IMR-90 (cell line): Measurements from ENCODE around the gene ANKRD11. TPM values are rescaled to one million over a fixed set of nuclear protein-coding genes. Genes with fewer than 3 reads are reported as not detected.

Experiments
- ATAC-seq: fragments of 200-7000 bp; cut with Tn5 transposase; 2 replicates; pipeline ENCODE4 v1.9.1; 2020; ENCODE audit warnings: low read depth, mild to moderate bottlenecking, moderate library complexity
- BruUV-seq: library from RNA; stranded (reverse); fragments of 400-500 nt; replicated peaks from 2 replicates; lab custom pipeline; 2021; lab: Mats Ljungman, UMichigan
- CTCF ChIA-PET: fragments of 300-600 bp; formaldehyde crosslinking; extraction: SDS; loops from one replicate; lab custom pipeline; 2021; ENCODE audit warnings: antibody characterized with exemption; lab: Yijun Ruan, JAX
- POLR2A ChIA-PET: fragments of 300-600 bp; sonication (Branson Sonifier 250); formaldehyde crosslinking; loops from one replicate; lab custom pipeline; 2022; ENCODE audit warnings: antibody characterized with exemption; ENCODE audit not compliant: unreplicated experiment; lab: Charles Lee
- DNase-seq: peaks from one replicate; pipeline ENCODE4 v3.0.0; 2013
- H2AFZ ChIP-seq: replicated peaks from 2 replicates; pipeline ENCODE3; 2013; ENCODE audit warnings: low read length, mild to moderate bottlenecking; ENCODE audit not compliant: poor library complexity
- H2AK5ac ChIP-seq: 2 replicates; pipeline ENCODE4 v1.6.1; 2013; ENCODE audit warnings: low read depth, low read length, inconsistent platforms
- H2AK9ac ChIP-seq: replicated peaks from 2 replicates; pipeline ENCODE3; 2013; ENCODE audit warnings: mild to moderate bottlenecking, low read depth, low read length, moderate library complexity; ENCODE audit not compliant: poor library complexity
- H2BK120ac ChIP-seq: 2 replicates; pipeline ENCODE4 v1.6.1; 2013; ENCODE audit warnings: low read depth, low read length, inconsistent platforms
- H2BK15ac ChIP-seq: 3 replicates; pipeline ENCODE4 v1.6.1; 2013; ENCODE audit warnings: low read depth, low read length, inconsistent platforms
- H2BK20ac ChIP-seq: 2 replicates; pipeline ENCODE4 v1.6.1; 2013; ENCODE audit warnings: low read depth, mild to moderate bottlenecking, inconsistent platforms, low read length, moderate library complexity
- H2BK5ac ChIP-seq: 2 replicates; pipeline ENCODE4 v1.6.1; 2013; ENCODE audit warnings: mild to moderate bottlenecking, low read depth, low read length, inconsistent platforms; ENCODE audit not compliant: poor library complexity, severe bottlenecking
- H3K14ac ChIP-seq: replicated peaks from 2 replicates; pipeline ENCODE4 v1.6.1; 2013; ENCODE audit warnings: low read depth, low read length, inconsistent platforms
- H3K18ac ChIP-seq: 2 replicates; pipeline ENCODE4 v1.6.1; 2013; ENCODE audit warnings: low read depth, low read length, control low read depth
- H3K23ac ChIP-seq: 2 replicates; pipeline ENCODE4 v1.6.1; 2013; ENCODE audit warnings: low read depth, low read length, inconsistent platforms
- H3K27ac ChIP-seq: 2 replicates; pipeline ENCODE4 v1.5.1; 2013; ENCODE audit warnings: mild to moderate bottlenecking, control low read depth, low read length; ENCODE audit not compliant: insufficient read depth
- H3K27me3 ChIP-seq: 2 replicates; pipeline ENCODE4 v1.6.1; 2013; ENCODE audit warnings: low read length; ENCODE audit not compliant: control insufficient read depth, insufficient read depth
- H3K36me3 ChIP-seq: 2 replicates; pipeline ENCODE4 v1.6.1; 2013; ENCODE audit warnings: low read length, mixed read lengths; ENCODE audit not compliant: control insufficient read depth, insufficient read depth
- H3K4ac ChIP-seq: 2 replicates; pipeline ENCODE4 v1.6.1; 2013; ENCODE audit warnings: low read depth, low read length, inconsistent platforms
- H3K4me1 ChIP-seq: 2 replicates; pipeline ENCODE4 v1.6.1; 2013; ENCODE audit warnings: low read length, mixed read lengths; ENCODE audit not compliant: control insufficient read depth, insufficient read depth
- H3K4me2 ChIP-seq: 2 replicates; pipeline ENCODE4 v1.6.1; 2013; ENCODE audit warnings: low read depth, mild to moderate bottlenecking, control low read depth, low read length, moderate library complexity
- H3K4me3 ChIP-seq: 2 replicates; pipeline ENCODE4 v1.5.1; 2013; ENCODE audit warnings: low read depth, mild to moderate bottlenecking, control low read depth, low read length, moderate library complexity; ENCODE audit not compliant: insufficient read depth
- H3K56ac ChIP-seq: 2 replicates; pipeline ENCODE4 v1.6.1; 2013; ENCODE audit warnings: low read length, inconsistent platforms; ENCODE audit not compliant: insufficient read depth; ENCODE audit errors: extremely low read depth
- H3K79me1 ChIP-seq, 2 experiments: 2 replicates each; pipeline ENCODE4 v1.6.1; 2013; ENCODE audit warnings: low read length in 2 of 2, inconsistent platforms in 1 of 2, low read depth in 1 of 2
- H3K9ac ChIP-seq: 2 replicates; pipeline ENCODE4 v1.6.1; 2013; ENCODE audit warnings: low read depth, low read length, control low read depth
- H3K9me1 ChIP-seq: 2 replicates; pipeline ENCODE4 v1.6.1; 2013; ENCODE audit warnings: low read length, inconsistent platforms; ENCODE audit not compliant: insufficient read depth
- H3K9me3 ChIP-seq: 2 replicates; pipeline ENCODE4 v1.6.1; 2013; ENCODE audit warnings: low read length; ENCODE audit not compliant: control insufficient read depth, insufficient read depth
- H4K20me1 ChIP-seq: 2 replicates; pipeline ENCODE4 v1.6.1; 2013; ENCODE audit warnings: low read length, inconsistent platforms; ENCODE audit not compliant: insufficient read depth
- H4K5ac ChIP-seq: 2 replicates; pipeline ENCODE4 v1.6.1; 2013; ENCODE audit warnings: mild to moderate bottlenecking, low read depth, low read length, control low read depth
- H4K8ac ChIP-seq, 2 experiments: 2 replicates each; pipeline ENCODE4 v1.6.1; 2013; ENCODE audit warnings: low read depth in 2 of 2, low read length in 2 of 2, control low read depth in 1 of 2, inconsistent platforms in 1 of 2
- H4K91ac ChIP-seq: 2 replicates; pipeline ENCODE4 v1.6.1; 2013; ENCODE audit warnings: low read depth, low read length, inconsistent platforms; ENCODE audit not compliant: insufficient read depth
- BHLHE40 ChIP-seq: fragments of 150-350 bp; IDR thresholded peaks from 2 replicates; pipeline ENCODE4 v1.6.1; 2016; ENCODE audit warnings: mild to moderate bottlenecking, low read depth, low read length
- CEBPB ChIP-seq: IDR thresholded peaks from 2 replicates; pipeline ENCODE4 v1.6.1; 2012; ENCODE audit warnings: low read depth, low read length, improper control_type of control experiment
- CHD1 ChIP-seq: IDR thresholded peaks from 2 replicates; pipeline ENCODE4 v1.6.1; 2012; ENCODE audit warnings: low read depth, low read length, improper control_type of control experiment
- CTCF ChIP-seq: conservative IDR thresholded peaks from 2 replicates; pipeline ENCODE4 v1.5.1; 2012; ENCODE audit warnings: mild to moderate bottlenecking, low read depth, low read length, improper control_type of control experiment
- MAFK ChIP-seq: IDR thresholded peaks from 2 replicates; pipeline ENCODE4 v1.6.1; 2012; ENCODE audit warnings: low read depth, low read length, improper control_type of control experiment
- MAZ ChIP-seq: IDR thresholded peaks from 2 replicates; pipeline ENCODE4 v1.6.1; 2012; ENCODE audit warnings: low read depth, mild to moderate bottlenecking, low read length, improper control_type of control experiment, moderate library complexity, borderline replicate concordance
- MXI1 ChIP-seq: IDR thresholded peaks from 2 replicates; pipeline ENCODE4 v1.6.1; 2012; ENCODE audit warnings: low read depth, mild to moderate bottlenecking, low read length, moderate library complexity, borderline replicate concordance
- NFE2L2 ChIP-seq: fragments of 150-350 bp; IDR thresholded peaks from 2 replicates; pipeline ENCODE4 v1.6.1; 2016; ENCODE audit warnings: low read depth, mild to moderate bottlenecking, low read length
- POLR2A ChIP-seq: IDR thresholded peaks from 2 replicates; pipeline ENCODE4 v1.6.1; 2012; ENCODE audit warnings: mild to moderate bottlenecking, low read depth, low read length
- RAD21 ChIP-seq: IDR thresholded peaks from 2 replicates; pipeline ENCODE4 v1.6.1; 2012; ENCODE audit warnings: low read length, improper control_type of control experiment
- RCOR1 ChIP-seq: IDR thresholded peaks from 2 replicates; pipeline ENCODE4 v1.6.1; 2012; ENCODE audit warnings: mild to moderate bottlenecking, low read length, improper control_type of control experiment; ENCODE audit not compliant: insufficient replicate concordance
- RFX5 ChIP-seq: IDR thresholded peaks from 2 replicates; pipeline ENCODE4 v1.8.0; 2012; ENCODE audit warnings: low read depth, mild to moderate bottlenecking, low read length, moderate library complexity
- SMC3 ChIP-seq: fragments of 150-350 bp; IDR thresholded peaks from 2 replicates; pipeline ENCODE4 v1.6.1; 2016; ENCODE audit warnings: low read depth, mild to moderate bottlenecking, antibody characterized with exemption, low read length, moderate library complexity
- WGBS, 2 experiments: methylation state at CpG; one replicate each; pipeline versions ENCODE4 v1.1.5 to v1.1.7; 2013; ENCODE audit warnings: missing lambda C conversion rate in 2 of 2; ENCODE audit not compliant: insufficient read length in 1 of 2; ENCODE audit errors: extremely low coverage in 2 of 2; 5-methylcytosine and 5-hydroxymethylcytosine counted together
- dilution Hi-C: fragments of 300-500 bp; cut with HindIII; formaldehyde crosslinking; loops from one replicate; pipeline ENCODE4 v1.14.3; 2018; ENCODE audit warnings: low sequenced_read_pairs; ENCODE audit not compliant: unreplicated experiment
- in situ Hi-C: fragments of 300-500 bp; cut with MboI; formaldehyde crosslinking; loops from 3 replicates; pipeline ENCODE4 v1.14.3; 2019; ENCODE audit warnings: low sequenced_read_pairs, inconsistent platforms, mixed read lengths
- intact Hi-C: fragments of 100-400 bp; cut with micrococcal nuclease; formaldehyde crosslinking; loops from 2 replicates; pipeline ENCODE4 v1.10.0; 2022
- polyA plus RNA-seq, 3 experiments: library from polyadenylated mRNA; depleted of rRNA; stranded (reverse); fragments of >200 nt; gene quantifications; 2 replicates each; pipeline ENCODE4 v1.2.3, GENCODE V29; 2012; ENCODE audit warnings: low replicate concordance in 1 of 3
- total RNA-seq: library from RNA; depleted of rRNA; stranded (reverse); fragments of >200 nt; gene quantifications from 2 replicates; pipeline ENCODE4 v1.2.3, GENCODE V29; 2012
- TF ChIP-seq, protein P1 (sequence below): fragments of 150-350 bp; IDR thresholded peaks from 2 replicates; pipeline ENCODE4 v1.6.1; 2016; ENCODE audit warnings: low read depth, mild to moderate bottlenecking, low read length, moderate library complexity, borderline replicate concordance
- TF ChIP-seq, protein P2 (sequence below): fragments of 150-350 bp; IDR thresholded peaks from 2 replicates; pipeline ENCODE4 v1.6.1; 2017; ENCODE audit warnings: mild to moderate bottlenecking, antibody characterized with exemption, low read length, low read depth

ANKRD11 gene
- total and polyA plus RNA-seq, 2 of the 4 experiments (the other 2 are of a cell fraction): 46.8 to 71.9 TPM

DNA sequence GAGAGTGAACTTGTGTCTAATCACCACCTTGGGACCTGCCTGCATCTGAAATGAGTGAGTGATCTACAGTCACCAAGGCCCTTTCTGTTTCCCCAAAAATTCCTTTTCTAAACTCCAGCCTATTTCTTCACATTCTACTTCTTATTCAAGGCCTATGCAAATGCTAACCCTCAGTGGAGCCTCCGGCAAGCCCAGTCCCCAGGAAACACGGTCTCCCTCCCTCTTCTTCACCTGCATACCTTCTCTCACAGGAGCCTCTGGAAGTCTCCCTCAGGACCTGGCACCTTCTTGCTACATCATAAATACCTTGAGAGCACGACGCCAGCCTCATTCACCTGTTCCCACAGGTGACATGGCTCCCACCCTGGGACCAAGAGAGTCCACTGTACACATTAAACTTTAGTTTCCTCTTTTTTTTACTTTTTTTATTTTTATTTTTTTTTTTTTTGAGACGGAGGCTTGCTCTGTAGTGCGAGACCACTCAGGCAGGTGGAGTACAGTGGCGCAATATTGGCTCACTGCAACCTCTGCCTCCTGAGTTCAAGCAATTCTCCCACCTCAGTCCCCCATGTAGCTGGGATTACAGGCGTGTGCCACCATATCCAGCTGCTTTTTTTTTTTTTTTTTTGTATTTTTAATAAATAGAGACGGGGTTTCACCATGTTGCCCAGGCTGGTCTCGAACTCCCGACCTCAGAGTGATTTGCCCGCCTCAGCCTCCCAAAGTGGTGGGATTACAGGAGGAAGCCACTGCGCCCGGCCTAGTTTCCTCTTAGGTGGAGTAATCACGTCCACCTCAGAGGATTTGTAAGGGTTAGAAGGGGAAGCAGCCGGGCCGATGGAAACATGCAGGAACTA lies 97.3 kb downstream of the ANKRD11 start:
- no peak overlapping the region for H2BK20ac ChIP-seq
- peaks cover 94% of the 10 kb centered on the region for H4K20me1 ChIP-seq
- peaks cover 1% of the 10 kb centered on the region; the same call in 1 of the 2 replicates for H3K36me3 ChIP-seq
- no peak overlapping the region for H4K91ac ChIP-seq
- no TSS peak for BruUV-seq
- no peak overlapping the region for H2AFZ ChIP-seq
- no peak overlapping the region for H3K9ac ChIP-seq
- ChIA-PET CTCF (interaction anchor here (1.1 kb wide), 1 partner anchor 22 kb away, joined by 3 read pairs; no protein-coding TSS in a partner anchor), POLR2A (no interaction called here)
- H3K56ac ChIP-seq: no peak overlapping the region
- in situ Hi-C loops (no loop called here), intact Hi-C loops (no loop called here), dilution Hi-C loops (no loop called here)
- H2BK5ac ChIP-seq: no peak overlapping the region
- no peak overlapping the region for H3K4me3 ChIP-seq
- DNase-seq: no peak
- H2AK5ac ChIP-seq: no peak overlapping the region
- H3K4me1 ChIP-seq: peaks cover 17% of the 10 kb centered on the region
- H2AK9ac ChIP-seq: no peak overlapping the region
- H2BK120ac ChIP-seq: no peak overlapping the region
- H3K18ac ChIP-seq: no peak overlapping the region
- peaks cover 37% of the 10 kb centered on the region for H3K9me1 ChIP-seq
- H3K14ac ChIP-seq: no peak overlapping the region
- H3K27me3 ChIP-seq: no peaks in the 10 kb centered on the region
- no peaks in the 10 kb centered on the region for H3K9me3 ChIP-seq
- H3K79me1 ChIP-seq: peaks cover 14 to 87% of the 10 kb centered on the region in 2 experiments
- no peak overlapping the region for H3K27ac ChIP-seq
- H4K5ac ChIP-seq: no peak overlapping the region
- H3K4me2 ChIP-seq: no peak overlapping the region
- WGBS, 2 experiments: 88% methylated on average over 4 of the region's 17 CpGs; no CpG with 5 or more reads in 1 of the 2 experiments
- ATAC-seq: no peak
- H3K4ac ChIP-seq: no peak overlapping the region
- H3K23ac ChIP-seq: no peak overlapping the region
- no peak overlapping the region for H4K8ac ChIP-seq
- no peak overlapping the region for H2BK15ac ChIP-seq
- TF ChIP-seq RFX5 (no peak), CHD1 (no peak), CTCF (no peak), SMC3 (no peak), RAD21 (no peak), BHLHE40 (no peak), MAFK (no peak), MAZ (no peak), RCOR1 (no peak), MXI1 (no peak), NFE2L2 (no peak), POLR2A (no peak), CEBPB (no peak)
- TF ChIP-seq, protein P1, sequence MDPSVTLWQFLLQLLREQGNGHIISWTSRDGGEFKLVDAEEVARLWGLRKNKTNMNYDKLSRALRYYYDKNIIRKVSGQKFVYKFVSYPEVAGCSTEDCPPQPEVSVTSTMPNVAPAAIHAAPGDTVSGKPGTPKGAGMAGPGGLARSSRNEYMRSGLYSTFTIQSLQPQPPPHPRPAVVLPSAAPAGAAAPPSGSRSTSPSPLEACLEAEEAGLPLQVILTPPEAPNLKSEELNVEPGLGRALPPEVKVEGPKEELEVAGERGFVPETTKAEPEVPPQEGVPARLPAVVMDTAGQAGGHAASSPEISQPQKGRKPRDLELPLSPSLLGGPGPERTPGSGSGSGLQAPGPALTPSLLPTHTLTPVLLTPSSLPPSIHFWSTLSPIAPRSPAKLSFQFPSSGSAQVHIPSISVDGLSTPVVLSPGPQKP: no peak
- TF ChIP-seq, protein P2, sequence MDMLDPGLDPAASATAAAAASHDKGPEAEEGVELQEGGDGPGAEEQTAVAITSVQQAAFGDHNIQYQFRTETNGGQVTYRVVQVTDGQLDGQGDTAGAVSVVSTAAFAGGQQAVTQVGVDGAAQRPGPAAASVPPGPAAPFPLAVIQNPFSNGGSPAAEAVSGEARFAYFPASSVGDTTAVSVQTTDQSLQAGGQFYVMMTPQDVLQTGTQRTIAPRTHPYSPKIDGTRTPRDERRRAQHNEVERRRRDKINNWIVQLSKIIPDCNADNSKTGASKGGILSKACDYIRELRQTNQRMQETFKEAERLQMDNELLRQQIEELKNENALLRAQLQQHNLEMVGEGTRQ: no peak
